ENCODE data around the gene BMP8B. TPM values are rescaled to one million over a fixed set of nuclear protein-coding genes. Genes with fewer than 3 reads are reported as not detected.
"Not testable (repeated sequence)": the region's sequence is repeated elsewhere in the genome, so short reads cannot be mapped to it uniquely, and the experiment has no call there.

Gene BMP8B
- total RNA-seq, 1 experiment from 2014 or later, result not detected

- H3K4me1 ChIP-seq (ENCODE audit: low read length); H3K9ac ChIP-seq (ENCODE audit: low read length); H3K9me2 ChIP-seq (replicated peaks; ENCODE audit: insufficient read depth, low read length); DNase-seq; H2AFZ ChIP-seq (ENCODE audit: low read length); H3K27ac ChIP-seq (ENCODE audit: low read length); H3K4me2 ChIP-seq (ENCODE audit: low read depth, low read length, poor library complexity, severe bottlenecking); H3K4me3 ChIP-seq (ENCODE audit: low read length); H3K9me3 ChIP-seq (ENCODE audit: low read length); H4K20me1 ChIP-seq (ENCODE audit: insufficient read depth, low read depth, low read length); H3K79me2 ChIP-seq (ENCODE audit: low read length); H3K27me3 ChIP-seq (ENCODE audit: low read length); H3K36me3 ChIP-seq (ENCODE audit: insufficient read depth, low read length): not testable (repeated sequence)
Measured at GRCh38 chr1:39771022-39771532, 17.6 kb downstream of the BMP8B start, which contains the start of gene OXCT2. Gene OXCT2, minus strand, starts transcription at chr1:39771348. Its CDS starts 93 bp downstream, at chr1:39771255.

DNA sequence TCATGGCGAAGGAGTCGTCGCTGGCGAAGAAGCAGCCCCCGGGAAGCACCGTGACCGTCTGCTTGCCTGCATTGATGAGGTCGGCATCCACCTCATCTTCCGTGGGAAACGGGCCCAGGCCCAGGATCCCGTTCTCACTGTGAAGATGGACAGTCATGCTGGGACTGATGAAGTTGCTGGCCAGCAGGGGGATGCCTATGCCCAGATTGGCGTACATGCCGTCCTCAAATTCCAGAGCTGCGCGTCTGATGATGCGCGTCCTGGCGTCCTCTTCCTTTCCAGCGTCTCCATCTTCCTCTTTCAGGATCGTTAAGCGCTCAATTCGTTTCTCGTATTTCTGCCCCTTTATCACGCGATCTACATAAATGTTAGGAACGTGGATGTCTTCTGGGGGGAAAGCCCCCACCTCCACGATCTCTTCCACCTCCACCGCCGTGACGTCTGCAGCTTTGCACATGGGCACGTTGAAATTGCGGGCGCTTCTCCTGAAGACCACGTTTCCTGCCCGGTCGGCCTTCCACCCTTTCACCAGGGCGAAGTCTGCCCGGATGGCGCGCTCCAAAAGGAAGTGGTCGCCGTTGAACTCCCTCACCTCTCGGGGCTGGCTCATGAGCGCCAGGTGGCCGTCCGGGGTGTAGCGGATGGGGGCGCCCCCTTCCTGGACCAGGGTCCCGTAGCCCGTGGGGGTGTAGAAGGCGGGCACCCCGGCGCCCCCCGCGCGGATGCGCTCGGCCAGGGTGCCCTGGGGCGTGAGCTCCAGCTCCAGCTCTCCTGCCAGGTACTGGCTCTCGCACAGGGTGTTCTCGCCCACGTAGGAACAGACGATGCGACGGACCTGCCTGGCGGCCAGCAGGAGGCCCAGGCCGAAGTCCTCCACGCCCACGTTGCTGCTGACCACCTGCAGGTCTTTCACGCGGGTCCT lies 18.3 kb downstream of the BMP8B start:
- H3K4me2 ChIP-seq (ENCODE audit: low read depth, low read length, poor library complexity, severe bottlenecking); H3K9me2 ChIP-seq (replicated peaks; ENCODE audit: insufficient read depth, low read length); H3K9ac ChIP-seq (ENCODE audit: low read length); H3K27me3 ChIP-seq (ENCODE audit: low read length); H3K4me3 ChIP-seq (ENCODE audit: low read length); H4K20me1 ChIP-seq (ENCODE audit: insufficient read depth, low read depth, low read length); H3K27ac ChIP-seq (ENCODE audit: low read length); H2AFZ ChIP-seq (ENCODE audit: low read length); H3K9me3 ChIP-seq (ENCODE audit: low read length); H3K79me2 ChIP-seq (ENCODE audit: low read length); H3K36me3 ChIP-seq (ENCODE audit: insufficient read depth, low read length); H3K4me1 ChIP-seq (ENCODE audit: low read length); DNase-seq: not testable (repeated sequence)

GRCh38 chr1:39769502-39769901 lies 19.2 kb downstream of the BMP8B start:
- not testable (repeated sequence) for H3K27ac ChIP-seq (ENCODE audit: low read length); H3K9me3 ChIP-seq (ENCODE audit: low read length); H3K4me1 ChIP-seq (ENCODE audit: low read length); H3K9ac ChIP-seq (ENCODE audit: low read length); H3K79me2 ChIP-seq (ENCODE audit: low read length); DNase-seq; H3K36me3 ChIP-seq (ENCODE audit: insufficient read depth, low read length); H2AFZ ChIP-seq (ENCODE audit: low read length); H3K9me2 ChIP-seq (replicated peaks; ENCODE audit: insufficient read depth, low read length); H4K20me1 ChIP-seq (ENCODE audit: insufficient read depth, low read depth, low read length); H3K4me3 ChIP-seq (ENCODE audit: low read length); H3K4me2 ChIP-seq (ENCODE audit: low read depth, low read length, poor library complexity, severe bottlenecking); H3K27me3 ChIP-seq (ENCODE audit: low read length)

DNA sequence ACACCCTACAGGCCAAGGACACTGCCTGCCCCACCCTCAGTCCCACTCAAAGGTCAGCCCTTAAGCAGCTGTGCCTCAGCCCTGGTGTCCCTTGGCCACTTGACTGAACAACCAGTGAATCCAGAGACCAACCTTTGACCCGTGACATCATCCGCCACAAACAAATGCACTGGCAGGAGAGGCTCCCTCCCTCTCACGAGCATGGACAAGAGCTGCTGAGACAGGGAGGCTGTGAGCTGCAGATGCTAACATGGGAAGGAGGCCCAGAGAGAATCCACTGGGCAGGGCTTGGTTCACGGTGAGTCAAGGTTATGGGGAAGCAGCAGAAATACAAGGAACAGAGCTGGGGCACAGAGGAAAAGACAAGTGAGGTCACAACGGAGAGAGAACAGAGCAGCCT lies 22.2 kb downstream of the BMP8B start:
- not testable (repeated sequence) for H3K27ac ChIP-seq (ENCODE audit: low read length); H3K4me2 ChIP-seq (ENCODE audit: low read depth, low read length, poor library complexity, severe bottlenecking); H3K4me3 ChIP-seq (ENCODE audit: low read length); H3K79me2 ChIP-seq (ENCODE audit: low read length); DNase-seq; H3K27me3 ChIP-seq (ENCODE audit: low read length); H3K9ac ChIP-seq (ENCODE audit: low read length); H3K9me3 ChIP-seq (ENCODE audit: low read length); H3K4me1 ChIP-seq (ENCODE audit: low read length); H2AFZ ChIP-seq (ENCODE audit: low read length); H4K20me1 ChIP-seq (ENCODE audit: insufficient read depth, low read depth, low read length); H3K9me2 ChIP-seq (replicated peaks; ENCODE audit: insufficient read depth, low read length); H3K36me3 ChIP-seq (ENCODE audit: insufficient read depth, low read length)

- not testable (repeated sequence) for H3K4me2 ChIP-seq (ENCODE audit: low read depth, low read length, poor library complexity, severe bottlenecking); H3K27ac ChIP-seq (ENCODE audit: low read length); H3K9me2 ChIP-seq (replicated peaks; ENCODE audit: insufficient read depth, low read length); H3K27me3 ChIP-seq (ENCODE audit: low read length); H3K4me3 ChIP-seq (ENCODE audit: low read length); H4K20me1 ChIP-seq (ENCODE audit: insufficient read depth, low read depth, low read length); H3K79me2 ChIP-seq (ENCODE audit: low read length); H3K9ac ChIP-seq (ENCODE audit: low read length); DNase-seq; H3K36me3 ChIP-seq (ENCODE audit: insufficient read depth, low read length); H3K9me3 ChIP-seq (ENCODE audit: low read length); H2AFZ ChIP-seq (ENCODE audit: low read length); H3K4me1 ChIP-seq (ENCODE audit: low read length)
Measured at GRCh38 chr1:39764512-39764911, 24.2 kb downstream of the BMP8B start.

DNA sequence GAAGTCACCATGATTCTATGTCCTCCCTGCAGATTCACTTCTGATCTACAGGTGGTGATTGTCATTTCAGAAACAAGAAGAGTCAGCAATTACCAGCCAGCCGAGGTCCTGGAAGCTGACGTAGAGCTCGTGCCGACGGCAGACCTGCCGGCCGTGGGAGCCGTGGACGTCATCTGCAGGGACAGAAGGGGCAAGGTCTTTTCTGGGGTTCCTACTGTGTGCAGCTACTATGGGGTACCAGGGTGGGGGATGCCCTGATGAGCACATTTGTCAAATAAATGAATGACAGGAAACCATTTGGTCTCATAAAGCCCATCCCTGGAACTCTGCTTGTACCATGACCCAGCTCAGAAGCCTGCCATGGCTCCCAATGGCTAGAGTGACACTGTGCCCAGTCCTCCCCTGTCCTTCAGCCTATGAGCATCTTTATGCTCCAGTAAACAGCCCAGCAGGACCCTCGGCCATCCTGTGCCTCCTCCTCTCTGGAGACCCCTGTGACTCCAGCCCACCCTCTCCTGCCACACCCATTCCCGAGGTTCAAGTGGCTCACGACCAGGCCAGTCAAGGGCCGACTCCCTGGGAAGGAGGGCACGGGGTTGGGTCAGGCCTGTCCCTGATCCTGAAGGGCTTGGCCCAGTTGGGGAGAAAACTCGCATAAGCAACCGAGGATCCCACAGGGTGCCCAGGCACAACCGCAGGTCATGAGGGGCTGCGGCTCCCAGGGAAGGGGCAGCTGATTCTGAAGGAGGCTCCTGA lies 24.9 kb downstream of the BMP8B start:
- not testable (repeated sequence) for H3K4me1 ChIP-seq (ENCODE audit: low read length); H3K9ac ChIP-seq (ENCODE audit: low read length); H3K27me3 ChIP-seq (ENCODE audit: low read length); H4K20me1 ChIP-seq (ENCODE audit: insufficient read depth, low read depth, low read length); H2AFZ ChIP-seq (ENCODE audit: low read length); H3K36me3 ChIP-seq (ENCODE audit: insufficient read depth, low read length); H3K4me3 ChIP-seq (ENCODE audit: low read length); H3K4me2 ChIP-seq (ENCODE audit: low read depth, low read length, poor library complexity, severe bottlenecking); H3K9me2 ChIP-seq (replicated peaks; ENCODE audit: insufficient read depth, low read length); H3K9me3 ChIP-seq (ENCODE audit: low read length); H3K27ac ChIP-seq (ENCODE audit: low read length); DNase-seq; H3K79me2 ChIP-seq (ENCODE audit: low read length)

DNA sequence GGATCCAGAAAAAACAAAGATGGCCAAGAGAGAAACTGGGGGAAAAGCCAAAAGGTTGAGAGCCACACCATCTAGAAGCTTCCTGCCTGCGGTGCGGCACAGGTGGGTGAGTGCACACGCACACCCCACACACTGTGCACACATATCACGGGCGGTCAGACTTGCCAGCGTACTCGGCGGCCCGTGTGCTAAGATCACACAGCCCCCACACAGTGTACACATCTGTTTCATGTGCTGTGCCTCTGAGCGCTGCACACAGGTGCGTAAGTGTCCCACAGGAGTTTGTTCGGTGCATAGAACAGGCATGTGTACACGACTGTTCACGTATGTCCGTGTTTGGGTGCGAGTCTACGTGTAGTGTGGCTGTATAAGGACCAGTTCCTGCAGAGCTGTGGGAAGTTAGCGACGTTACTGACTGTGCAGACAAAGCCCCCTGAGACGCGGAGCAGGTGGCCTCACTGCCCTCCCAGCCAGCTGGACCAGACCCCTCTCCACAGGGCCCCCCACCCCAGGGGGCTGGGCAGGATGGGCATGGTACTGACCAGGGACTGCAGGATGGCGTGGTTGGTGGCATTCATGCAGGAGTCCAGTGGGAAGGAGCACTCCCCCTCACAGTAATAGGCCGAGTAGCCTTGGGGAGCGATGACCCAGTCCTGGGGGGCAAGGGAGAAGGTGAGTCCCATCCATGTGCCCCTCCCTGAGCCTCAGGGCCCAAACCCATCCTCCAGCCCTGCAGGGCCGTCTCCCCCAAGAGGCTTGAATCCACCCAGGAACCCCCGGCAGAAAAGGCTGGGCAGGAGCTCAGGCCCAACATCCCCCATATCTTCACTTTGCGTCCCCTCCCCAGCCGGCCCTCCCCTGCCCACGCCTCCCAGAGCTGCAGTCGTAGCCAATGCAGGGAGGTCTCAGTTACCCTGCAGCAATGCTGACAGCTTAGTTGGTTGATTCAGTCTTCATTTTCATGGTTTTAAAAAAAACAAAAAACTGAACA lies 25.8 kb downstream of the BMP8B start:
- no peak overlapping the region for H3K4me3 ChIP-seq (ENCODE audit: low read length)
- H3K27me3 ChIP-seq (ENCODE audit: low read length), result no peaks in the 10 kb centered on the region
- H3K4me2 ChIP-seq (ENCODE audit: low read depth, low read length, poor library complexity, severe bottlenecking), result no peak overlapping the region
- H3K36me3 ChIP-seq (ENCODE audit: insufficient read depth, low read length), result no peaks in the 10 kb centered on the region
- H3K27ac ChIP-seq (ENCODE audit: low read length), result no peak overlapping the region
- DNase-seq, result no peak
- H3K9me3 ChIP-seq (ENCODE audit: low read length), result no peaks in the 10 kb centered on the region
- no peaks in the 10 kb centered on the region for H4K20me1 ChIP-seq (ENCODE audit: insufficient read depth, low read depth, low read length)
- no peaks in the 10 kb centered on the region for H3K79me2 ChIP-seq (ENCODE audit: low read length)
- no peaks in the 10 kb centered on the region for H3K4me1 ChIP-seq (ENCODE audit: low read length)
- H3K9ac ChIP-seq (ENCODE audit: low read length), result no peak overlapping the region
- no peak overlapping the region for H2AFZ ChIP-seq (ENCODE audit: low read length)
- H3K9me2 ChIP-seq (replicated peaks; ENCODE audit: insufficient read depth, low read length), result no peaks in the 10 kb centered on the region
